ENCODE results near the gene AGGF1.

- no peak for TF ChIP-seq CTCF (IDR thresholded peaks at IDR 0.05)
- no peak for TF ChIP-seq ZFX (IDR thresholded peaks at IDR 0.05; ENCODE audit: borderline replicate concordance)
Observed at GRCh38 chr5:77046416-77047073, 16.3 kb downstream of the AGGF1 start.

Data from 22Rv1 (cell line).